KOPT-K1 (cell line): ENCODE results near the gene PDE4D.

Source experiments
- H3K27ac ChIP-seq: fragments of 200-600 bp; sonication (generic); 2 replicates; pipeline ENCODE4 v1.5.1; 2016; ENCODE audit warnings: antibody characterized with exemption, mild to moderate bottlenecking, low read depth, low read length; ENCODE audit not compliant: poor library complexity, severe bottlenecking
- H3K36me3 ChIP-seq: fragments of 200-600 bp; sonication (generic); 2 replicates; pipeline ENCODE4 v1.5.1; 2017; ENCODE audit warnings: antibody characterized with exemption, mild to moderate bottlenecking, low read length, moderate library complexity; ENCODE audit not compliant: insufficient read depth
- H3K9me3 ChIP-seq: fragments of 200-600 bp; sonication (generic); 2 replicates; pipeline ENCODE4 v1.5.1; 2017; ENCODE audit warnings: antibody characterized with exemption, low read length, mild to moderate bottlenecking; ENCODE audit not compliant: insufficient read depth, poor library complexity, severe bottlenecking

PDE4D gene

DNA sequence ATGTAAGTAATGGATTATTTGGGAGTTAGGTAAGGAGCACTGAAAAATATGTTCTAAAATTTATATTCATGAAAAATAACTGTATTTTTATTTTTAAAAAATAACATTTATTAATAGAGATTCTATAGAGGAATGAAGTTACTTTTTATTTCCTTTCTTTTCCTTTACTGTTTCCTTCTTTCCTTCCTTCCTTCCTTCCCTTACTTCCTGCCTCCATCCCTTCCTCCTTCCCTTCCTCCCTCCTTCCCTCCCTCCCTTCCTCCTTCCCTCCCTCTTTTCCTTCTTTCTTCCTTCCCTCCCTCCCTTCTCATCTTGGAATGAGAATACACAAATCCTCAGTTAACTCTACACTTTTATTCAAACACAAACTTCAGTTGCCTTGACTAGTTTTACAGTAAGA, 750.6 kb downstream of the PDE4D start:
- Histone ChIP-seq H3K36me3 (no peaks in the 10 kb centered on the region), H3K27ac (no peak overlapping the region), H3K9me3 (no peaks in the 10 kb centered on the region)

DNA sequence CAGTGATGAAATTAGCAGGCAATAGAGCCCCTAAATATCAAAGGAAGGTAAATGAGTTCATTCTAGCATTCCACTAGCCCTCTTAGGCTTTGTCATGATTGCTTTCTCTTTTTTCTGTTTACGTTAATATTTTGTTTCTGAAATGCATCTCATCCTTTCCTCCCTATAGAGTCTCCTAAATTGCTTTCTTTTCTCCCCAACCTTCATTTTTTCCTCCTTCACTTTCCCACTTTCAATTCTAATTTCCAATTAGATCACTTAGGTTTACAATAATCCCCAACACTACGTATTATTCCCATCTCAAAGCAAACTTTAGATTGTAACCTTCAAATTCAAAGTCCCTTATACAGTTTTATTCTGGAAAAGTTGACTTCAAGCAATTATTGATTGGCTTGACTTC, 751.4 kb downstream of the PDE4D start:
- Histone ChIP-seq H3K9me3 (no peaks in the 10 kb centered on the region), H3K36me3 (no peaks in the 10 kb centered on the region), H3K27ac (no peak overlapping the region)

DNA sequence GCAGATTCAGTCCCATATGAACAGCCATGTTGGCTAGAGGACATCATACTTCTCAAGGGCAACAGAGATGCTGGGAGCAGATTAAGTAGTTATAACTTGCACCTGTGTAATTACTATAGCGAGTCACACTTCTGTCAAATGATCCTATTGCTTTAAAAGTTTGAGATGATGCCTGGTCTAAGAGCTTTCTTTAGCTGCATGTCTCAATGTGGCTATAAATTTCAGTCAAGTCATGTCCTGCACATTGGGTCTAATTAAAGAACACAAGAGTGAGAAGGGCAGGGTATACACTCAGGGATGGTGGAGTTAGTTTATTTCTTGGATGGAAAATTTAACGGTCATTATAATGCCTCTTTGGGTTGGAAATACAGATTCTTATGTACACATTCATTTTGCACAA, 753.4 kb downstream of the PDE4D start:
- H3K9me3 ChIP-seq, result no peaks in the 10 kb centered on the region
- no peak overlapping the region for H3K27ac ChIP-seq
- no peaks in the 10 kb centered on the region for H3K36me3 ChIP-seq

DNA sequence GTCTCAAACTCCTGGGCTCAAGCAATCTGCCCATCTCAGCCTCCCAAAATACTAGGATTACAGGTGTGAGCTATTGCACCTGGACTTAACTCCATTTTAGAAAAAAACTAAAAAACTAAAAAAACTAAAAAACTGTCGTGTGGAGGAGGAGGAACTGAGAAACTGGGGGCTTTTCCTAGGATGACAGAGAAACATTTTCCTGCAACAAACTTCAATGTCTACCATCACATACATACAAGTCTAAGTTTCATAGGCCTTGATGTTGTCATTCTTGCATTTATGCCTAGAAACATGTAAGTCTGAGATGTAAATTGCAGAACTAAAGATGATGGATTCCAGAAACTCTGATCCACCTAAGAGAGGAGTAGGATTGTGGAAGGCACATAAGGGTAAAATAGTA, 753.8 kb downstream of the PDE4D start:
- no peaks in the 10 kb centered on the region for H3K36me3 ChIP-seq
- H3K9me3 ChIP-seq, result no peaks in the 10 kb centered on the region
- no peak overlapping the region for H3K27ac ChIP-seq

DNA sequence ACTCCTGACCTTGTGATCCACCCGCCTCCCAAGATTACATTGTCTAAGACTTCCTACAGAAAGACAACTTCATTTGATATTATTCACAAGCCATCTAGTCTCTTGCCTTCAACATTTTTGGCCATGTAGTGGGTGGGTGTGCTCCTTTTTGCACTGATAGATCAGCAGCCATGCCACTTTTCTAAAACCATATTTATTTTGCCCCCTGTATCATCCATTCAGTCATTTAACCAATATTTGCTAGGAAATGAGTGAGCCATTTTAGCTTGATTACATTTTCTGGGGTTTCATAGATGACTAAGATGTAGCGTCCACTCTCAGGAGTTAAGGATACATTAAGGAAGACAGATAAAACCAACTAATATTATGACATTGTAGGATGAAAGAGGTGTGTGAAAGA, 755.0 kb downstream of the PDE4D start:
- Histone ChIP-seq H3K36me3 (no peaks in the 10 kb centered on the region), H3K27ac (no peak overlapping the region), H3K9me3 (no peaks in the 10 kb centered on the region)

DNA sequence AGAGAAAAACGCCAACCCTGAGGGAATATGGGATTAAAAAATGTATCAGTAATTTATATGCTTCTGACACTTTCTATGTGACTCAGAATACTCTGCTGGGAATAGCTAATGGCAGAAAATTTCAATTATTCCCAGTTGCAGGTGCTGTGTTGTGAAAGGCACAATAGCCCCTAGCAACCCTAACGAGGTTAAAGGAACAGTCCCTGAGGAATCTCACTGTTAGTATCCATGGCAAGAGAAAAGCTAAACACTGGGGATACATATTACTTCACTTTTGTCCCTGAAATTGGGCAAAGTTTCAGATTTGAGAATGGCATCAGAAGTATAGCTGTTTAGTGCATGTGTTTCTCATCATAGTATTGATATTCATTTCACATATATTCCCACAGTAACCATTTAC, 755.7 kb downstream of the PDE4D start:
- Histone ChIP-seq H3K36me3 (no peaks in the 10 kb centered on the region), H3K27ac (no peak overlapping the region), H3K9me3 (no peaks in the 10 kb centered on the region)

DNA sequence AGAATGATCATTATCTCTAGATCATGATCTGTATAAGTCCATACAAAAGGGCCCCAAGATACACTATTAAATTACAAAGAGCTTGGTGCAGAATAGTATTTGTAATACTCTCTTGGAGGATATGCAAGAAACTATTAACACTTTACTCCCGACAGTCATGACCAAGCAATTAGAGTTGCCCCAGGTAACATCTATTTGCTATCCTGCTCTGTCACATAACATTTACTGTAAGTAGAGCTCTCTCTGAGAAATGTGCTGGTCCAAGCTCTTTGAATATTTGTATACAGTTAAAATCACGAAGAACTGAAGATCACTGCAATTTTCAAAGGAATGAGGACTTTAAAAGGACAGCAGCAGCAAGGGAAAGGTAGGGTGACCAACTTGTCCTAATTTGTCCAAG, 757.0 kb downstream of the PDE4D start:
- Histone ChIP-seq H3K27ac (no peak overlapping the region), H3K36me3 (no peaks in the 10 kb centered on the region), H3K9me3 (no peaks in the 10 kb centered on the region)

DNA sequence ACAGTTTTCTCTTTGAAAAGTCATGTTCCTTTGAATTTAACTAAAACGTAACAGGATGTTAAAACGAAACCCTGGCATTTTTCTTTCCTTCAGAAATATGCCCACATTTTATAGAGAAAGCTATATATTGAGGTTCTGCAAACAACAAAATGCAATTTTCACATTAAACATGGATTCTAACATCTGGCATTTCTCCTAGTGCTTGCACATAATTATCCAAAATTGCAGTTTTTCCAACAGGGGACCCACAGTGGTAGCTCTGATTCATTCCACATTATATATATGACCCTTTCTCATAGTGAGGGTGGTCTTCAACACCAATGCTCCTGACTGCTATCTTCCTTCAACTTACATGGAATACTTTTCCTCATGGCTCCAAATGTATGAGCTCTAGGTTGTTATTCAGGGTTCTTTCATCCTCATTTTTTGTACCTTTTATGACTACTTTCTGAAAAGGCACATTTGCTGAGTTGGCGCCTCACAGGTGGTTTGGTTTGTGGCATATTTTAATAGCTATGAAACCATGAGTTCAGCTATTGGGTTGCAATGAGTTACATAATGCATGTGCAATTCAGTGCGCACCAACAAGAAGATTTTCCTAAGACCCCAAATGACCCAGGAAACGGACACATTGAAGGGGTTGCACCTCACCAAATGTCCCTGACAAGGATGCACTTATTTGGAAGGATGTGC, 758.9 kb downstream of the PDE4D start:
- H3K9me3 ChIP-seq, result no peaks in the 10 kb centered on the region
- H3K36me3 ChIP-seq, result no peaks in the 10 kb centered on the region
- H3K27ac ChIP-seq, result no peak overlapping the region

DNA sequence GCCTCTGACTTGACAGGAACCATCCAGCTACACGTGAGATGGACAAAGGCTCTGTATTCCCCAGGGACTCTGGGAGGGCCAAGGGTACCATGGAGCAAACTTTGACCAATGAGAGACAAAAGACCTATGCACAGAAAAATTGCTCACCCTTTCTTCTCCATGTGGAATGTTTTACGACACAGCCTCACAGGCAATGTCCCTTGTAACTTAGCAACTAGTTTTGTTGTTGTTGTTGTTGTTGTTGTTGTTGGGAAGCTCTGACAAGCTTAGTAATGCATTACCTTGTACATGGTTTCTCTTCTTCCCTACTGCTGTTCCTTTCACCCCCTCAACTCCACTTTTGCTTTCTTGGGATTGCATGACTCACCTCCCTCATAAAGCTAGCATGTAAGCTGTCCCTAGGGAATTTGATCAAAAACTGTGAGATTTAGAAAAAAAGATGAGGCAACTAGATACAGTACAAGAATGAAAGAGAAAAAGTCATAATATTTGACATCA, 759.7 kb downstream of the PDE4D start:
- Histone ChIP-seq H3K9me3 (no peaks in the 10 kb centered on the region), H3K27ac (no peak overlapping the region), H3K36me3 (no peaks in the 10 kb centered on the region)

DNA sequence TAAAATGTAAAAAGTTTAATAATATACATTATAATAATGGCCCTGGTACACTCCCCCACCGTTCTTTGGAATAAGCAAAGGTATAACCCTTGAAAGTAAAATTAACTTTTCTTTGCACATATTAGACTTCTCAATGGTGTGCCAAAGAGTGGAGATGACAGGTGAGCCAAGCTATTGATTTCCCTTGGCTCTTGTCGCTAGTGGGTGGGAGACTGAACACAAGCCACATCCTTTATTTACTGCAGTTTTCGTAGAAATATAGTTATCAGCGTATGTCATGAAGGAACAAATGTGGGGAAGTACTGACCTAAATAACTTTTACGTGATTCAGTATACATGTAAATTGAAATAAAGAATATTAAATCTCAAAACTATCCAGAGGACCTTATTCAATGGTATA, 761.4 kb downstream of the PDE4D start:
- Histone ChIP-seq H3K27ac (no peak overlapping the region), H3K9me3 (no peaks in the 10 kb centered on the region), H3K36me3 (no peaks in the 10 kb centered on the region)

DNA sequence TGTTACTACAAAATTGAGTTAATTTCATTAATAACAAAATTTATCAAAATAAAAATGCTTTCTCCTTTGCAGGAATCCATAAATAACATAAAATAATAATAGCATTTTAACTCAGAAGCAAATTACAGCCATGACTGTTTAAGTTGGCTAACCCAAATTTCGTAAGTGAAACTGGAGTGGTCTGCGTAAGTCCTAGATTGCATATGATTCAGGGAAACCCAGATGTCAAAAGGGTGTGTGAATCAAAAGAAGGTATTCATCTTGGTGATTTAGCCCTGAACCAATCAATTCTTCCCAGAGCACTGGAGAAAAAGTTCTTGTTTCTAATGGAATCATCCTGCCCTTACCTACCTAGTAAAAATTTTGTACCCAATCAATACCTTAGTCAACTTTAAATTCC, 763.1 kb downstream of the PDE4D start:
- Histone ChIP-seq H3K27ac (no peak overlapping the region), H3K9me3 (no peaks in the 10 kb centered on the region), H3K36me3 (no peaks in the 10 kb centered on the region)

DNA sequence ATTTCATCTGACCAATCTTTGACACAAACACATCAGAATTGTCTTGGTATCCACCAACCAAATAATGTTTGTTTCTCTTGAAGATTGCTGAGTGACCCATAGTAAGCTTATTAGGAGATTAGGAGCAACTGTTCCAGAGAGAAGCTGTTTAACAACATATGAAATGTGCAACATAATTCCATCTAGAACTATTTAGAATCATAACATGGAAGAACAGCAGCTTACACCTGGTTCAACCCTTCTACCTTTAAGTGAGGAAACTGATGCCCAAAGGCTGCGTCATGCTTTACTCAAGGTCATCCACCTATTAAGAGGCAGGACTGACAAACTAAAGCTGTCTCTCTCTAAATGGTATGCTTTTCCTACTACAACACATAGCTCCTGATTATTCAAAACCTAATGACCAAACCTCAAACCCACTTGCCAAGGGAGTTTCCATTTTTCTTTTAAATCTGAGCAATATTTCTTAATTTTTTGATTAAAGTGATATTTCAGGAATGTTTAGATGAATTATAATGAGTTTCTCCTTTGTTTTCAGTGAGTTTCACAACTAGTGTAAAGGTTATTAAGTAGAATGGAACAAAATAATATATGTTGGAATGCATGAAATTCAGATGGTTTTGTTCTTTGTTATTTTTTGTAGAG, 764.8 kb downstream of the PDE4D start:
- H3K36me3 ChIP-seq, result no peaks in the 10 kb centered on the region
- H3K9me3 ChIP-seq, result no peaks in the 10 kb centered on the region
- H3K27ac ChIP-seq, result no peak overlapping the region

DNA sequence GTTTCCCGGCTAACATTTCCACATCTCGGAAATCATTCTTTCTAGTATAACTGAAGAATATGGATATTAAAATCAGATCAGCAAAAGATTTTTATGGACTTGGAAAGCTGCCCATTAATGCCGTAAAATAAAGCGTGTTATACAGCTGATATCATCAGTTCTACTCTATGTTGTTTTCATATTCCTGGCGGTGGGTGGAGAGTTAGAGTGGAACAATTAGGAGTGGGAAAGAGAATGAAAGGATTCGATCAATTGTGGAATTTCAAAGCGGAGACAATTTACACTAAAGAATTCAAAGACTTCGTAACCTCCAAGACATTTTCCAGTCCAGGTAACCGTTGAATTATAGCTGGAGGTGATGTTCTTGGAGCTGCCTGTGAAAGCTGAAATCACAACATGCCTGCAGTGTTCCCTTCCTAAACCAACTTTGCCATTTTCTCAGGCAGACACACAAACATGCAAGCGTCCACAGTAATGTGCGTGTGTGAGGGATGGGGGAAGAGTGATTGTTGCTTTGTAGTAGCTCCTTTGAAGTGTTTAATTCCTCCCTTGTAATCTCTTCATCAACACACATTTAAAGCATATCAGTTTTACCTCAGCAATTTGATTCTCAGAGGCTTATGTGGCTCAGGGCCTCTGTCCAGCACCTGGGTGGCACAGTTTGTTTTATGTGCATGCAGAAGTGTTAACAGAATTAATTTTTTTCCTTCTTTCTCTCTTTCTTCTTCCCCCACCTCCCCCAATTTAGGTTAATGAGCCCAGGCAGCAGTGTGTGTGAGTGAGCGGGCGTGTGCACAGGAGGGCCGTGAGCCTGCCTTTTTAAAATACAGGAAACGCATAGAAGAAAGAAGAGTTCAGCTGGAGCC, 766.6 kb downstream of the PDE4D start:
- peak overlapping the region; percentile 66 for H3K27ac ChIP-seq
- no peaks in the 10 kb centered on the region for H3K36me3 ChIP-seq
- H3K9me3 ChIP-seq, result no peaks in the 10 kb centered on the region

DNA sequence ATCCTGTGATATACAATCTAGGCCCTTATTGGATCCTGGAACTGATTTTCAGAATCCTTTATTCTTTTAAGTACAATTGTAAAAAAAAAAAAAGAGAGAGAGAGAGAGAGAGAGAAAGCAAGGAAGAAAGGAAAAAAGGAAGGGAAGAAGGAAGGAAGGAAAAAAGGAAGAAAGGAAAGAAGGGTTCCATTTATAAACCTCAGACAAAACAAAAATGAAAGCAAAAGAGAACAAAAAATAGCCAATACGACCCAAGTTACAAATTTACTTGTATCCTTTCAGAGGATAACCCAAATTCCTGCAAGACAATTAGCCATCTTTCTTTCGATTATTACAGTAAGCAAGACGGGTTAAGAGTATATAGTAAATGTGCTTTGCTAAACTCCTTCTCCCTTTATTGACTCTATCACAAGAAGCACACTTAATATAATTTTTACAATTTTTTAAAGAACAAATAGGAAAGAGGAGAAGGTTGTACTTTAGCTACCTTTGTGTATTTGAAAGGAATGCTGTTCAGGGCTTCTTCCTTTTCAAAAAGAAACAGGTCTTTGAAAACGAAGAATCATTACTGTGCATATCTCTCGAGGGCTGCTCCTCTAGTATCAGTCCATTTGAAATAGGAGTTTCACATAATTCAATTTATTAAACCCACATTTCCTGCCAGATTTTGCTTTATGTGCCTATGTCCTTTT, 767.4 kb downstream of the PDE4D start:
- Histone ChIP-seq H3K36me3 (no peaks in the 10 kb centered on the region), H3K27ac (peak overlapping the region; percentile 66), H3K9me3 (no peaks in the 10 kb centered on the region)
